ENCODE data around the gene HAX1. TPM values are rescaled to one million over a fixed set of nuclear protein-coding genes. Genes with fewer than 3 reads are reported as not detected.
"Not testable (repeated sequence)": the region's sequence is repeated elsewhere in the genome, so short reads cannot be mapped to it uniquely, and the experiment has no call there.

Gene HAX1
- total RNA-seq, 3 donors from 2014 or later (not counting 1 experiment from before 2014, with no cell fraction given) = 36.5 to 52.8 (median 40.0) TPM

- 55% methylated on average over 2 of the region's 4 CpGs for WGBS (ENCODE audit: insufficient coverage)
- Mint-ChIP-seq H3K36me3 (peaks cover 9% of the 10 kb centered on the region), H3K27me3 (ENCODE audit: low read depth in 2 of 2) (no peaks in the 10 kb centered on the region), H3K4me1 (peaks cover 6 to 12% of the 10 kb centered on the region in 2 donors), H3K4me3 (no peak overlapping the region), H3K9me3 (no peaks in the 10 kb centered on the region), H3K27ac (peak overlapping the region; percentile 55 to 76)
- TF ChIP-seq CTCF (IDR thresholded peaks at IDR 0.05) = no peak
- DNase-seq = peak in 1 of 2 donors; percentile 72
- no peak overlapping the region for H3K4me3 ChIP-seq (ENCODE audit: low read length)
- ATAC-seq = peak in 1 of 3 donors; percentile 36
- no peaks in the 10 kb centered on the region for H3K9me3 ChIP-seq (ENCODE audit: control insufficient read depth, insufficient read depth, low read length)
- peaks cover 2% of the 10 kb centered on the region for H3K4me1 ChIP-seq (ENCODE audit: control insufficient read depth, insufficient read depth, low read length)
- no peak overlapping the region for H3K27ac ChIP-seq (ENCODE audit: low read length)
- intact Hi-C loops (cut with micrococcal nuclease) = no loop called here
- H3K27me3 ChIP-seq (ENCODE audit: control insufficient read depth, insufficient read depth, low read length) = no peaks in the 10 kb centered on the region
- H3K36me3 ChIP-seq (ENCODE audit: control insufficient read depth, insufficient read depth, low read length) = peaks cover 56% of the 10 kb centered on the region
Measured at GRCh38 chr1:154265586-154265985, 6.8 kb upstream of the HAX1 start.

GRCh38 chr1:154270833-154271232, 1.6 kb upstream of the HAX1 start:
- H3K9me3 ChIP-seq (ENCODE audit: control insufficient read depth, insufficient read depth, low read length) = no peaks in the 10 kb centered on the region
- Mint-ChIP-seq H3K4me1 (peaks cover 26% of the 10 kb centered on the region in 2 donors), H3K9me3 (no peaks in the 10 kb centered on the region), H3K36me3 (peaks cover 12% of the 10 kb centered on the region), H3K4me3 (peak overlapping the region; percentile 98), H3K27me3 (ENCODE audit: low read depth in 2 of 2) (no peaks in the 10 kb centered on the region), H3K27ac (peak overlapping the region; percentile 99 to 100)
- H3K4me3 ChIP-seq (ENCODE audit: low read length) = no peak overlapping the region
- peaks cover 19% of the 10 kb centered on the region for H3K4me1 ChIP-seq (ENCODE audit: control insufficient read depth, insufficient read depth, low read length)
- DNase-seq (no peak), ATAC-seq (no peak)
- H3K27me3 ChIP-seq (ENCODE audit: control insufficient read depth, insufficient read depth, low read length) = no peaks in the 10 kb centered on the region
- peaks cover 29% of the 10 kb centered on the region for H3K36me3 ChIP-seq (ENCODE audit: control insufficient read depth, insufficient read depth, low read length)
- no peak for TF ChIP-seq CTCF (IDR thresholded peaks at IDR 0.05)
- intact Hi-C loops (cut with micrococcal nuclease) = no loop called here
- H3K27ac ChIP-seq (ENCODE audit: low read length) = peak overlapping the region; percentile 27
- 82% methylated on average over 4 of the region's 5 CpGs for WGBS (ENCODE audit: insufficient coverage)

GRCh38 chr1:154272999-154273563, 652 bp downstream of the HAX1 start:
- no peak for TF ChIP-seq CTCF (IDR thresholded peaks at IDR 0.05)
- peaks cover 26% of the 10 kb centered on the region for H3K36me3 ChIP-seq (ENCODE audit: control insufficient read depth, insufficient read depth, low read length)
- DNase-seq = peak in 1 of 2 donors; percentile 24
- Mint-ChIP-seq H3K4me3 (peak overlapping the region; percentile 98), H3K27ac (peak overlapping the region; percentile 99 to 100), H3K27me3 (ENCODE audit: low read depth in 2 of 2) (no peaks in the 10 kb centered on the region), H3K36me3 (peaks cover 12% of the 10 kb centered on the region), H3K4me1 (peaks cover 26% of the 10 kb centered on the region in 2 donors), H3K9me3 (no peaks in the 10 kb centered on the region)
- ATAC-seq = no peak
- intact Hi-C loops (cut with micrococcal nuclease) = loop anchor here (1.0 to 2.0 kb wide), 6 partner anchors 53 to 283 kb away; partner anchors contain the start of genes RPS27 and UBAP2L
- WGBS (ENCODE audit: insufficient coverage) = 49% methylated on average over 13 of the region's 13 CpGs
- H3K4me1 ChIP-seq (ENCODE audit: control insufficient read depth, insufficient read depth, low read length) = peaks cover 18% of the 10 kb centered on the region
- H3K4me3 ChIP-seq (ENCODE audit: low read length) = peak overlapping the region; percentile 87
- no peaks in the 10 kb centered on the region for H3K9me3 ChIP-seq (ENCODE audit: control insufficient read depth, insufficient read depth, low read length)
- peak overlapping the region; percentile 94 for H3K27ac ChIP-seq (ENCODE audit: low read length)
- H3K27me3 ChIP-seq (ENCODE audit: control insufficient read depth, insufficient read depth, low read length) = no peaks in the 10 kb centered on the region

GRCh38 chr1:154276797-154277196, 4.4 kb downstream of the HAX1 start:
- H3K27me3 Mint-ChIP-seq (ENCODE audit: low read depth in 2 of 2) = no peaks in the 10 kb centered on the region
- ATAC-seq = no peak
- DNase-seq = peak in 1 of 2 donors; percentile 59
- no peaks in the 10 kb centered on the region for H3K9me3 ChIP-seq (ENCODE audit: control insufficient read depth, insufficient read depth, low read length)
- TF ChIP-seq CTCF (IDR thresholded peaks at IDR 0.05) = peak; percentile 10
- no peaks in the 10 kb centered on the region for H3K36me3 Mint-ChIP-seq
- H3K27me3 ChIP-seq (ENCODE audit: control insufficient read depth, insufficient read depth, low read length) = no peaks in the 10 kb centered on the region
- H3K9me3 Mint-ChIP-seq = no peaks in the 10 kb centered on the region
- no peak overlapping the region for H3K4me3 ChIP-seq (ENCODE audit: low read length)
- H3K36me3 ChIP-seq (ENCODE audit: control insufficient read depth, insufficient read depth, low read length) = peaks cover 10% of the 10 kb centered on the region
- H3K4me1 ChIP-seq (ENCODE audit: control insufficient read depth, insufficient read depth, low read length) = peaks cover 12% of the 10 kb centered on the region
- H3K27ac Mint-ChIP-seq = no peak overlapping the region
- H3K4me3 Mint-ChIP-seq = no peak overlapping the region
- intact Hi-C loops (cut with micrococcal nuclease) = no loop called here
- H3K4me1 Mint-ChIP-seq = peaks cover 19 to 20% of the 10 kb centered on the region in 2 donors
- no peak overlapping the region for H3K27ac ChIP-seq (ENCODE audit: low read length)
- WGBS (ENCODE audit: insufficient coverage) = 90% methylated on average over 4 of the region's 7 CpGs

- H3K36me3 ChIP-seq (ENCODE audit: control insufficient read depth, insufficient read depth, low read length); H3K27ac Mint-ChIP-seq; H3K9me3 Mint-ChIP-seq; intact Hi-C loops (cut with micrococcal nuclease); H3K36me3 Mint-ChIP-seq; H3K27me3 ChIP-seq (ENCODE audit: control insufficient read depth, insufficient read depth, low read length); H3K4me3 Mint-ChIP-seq; H3K27ac ChIP-seq (ENCODE audit: low read length); H3K4me1 Mint-ChIP-seq; DNase-seq; ATAC-seq; H3K4me1 ChIP-seq (ENCODE audit: control insufficient read depth, insufficient read depth, low read length); H3K9me3 ChIP-seq (ENCODE audit: control insufficient read depth, insufficient read depth, low read length); H3K4me3 ChIP-seq (ENCODE audit: low read length): not testable (repeated sequence)
- peaks cover 10 to 12% of the 10 kb centered on the region in 2 donors for H3K27me3 Mint-ChIP-seq (ENCODE audit: low read depth in 2 of 2)
- 94% methylated on average over 11 of the region's 30 CpGs for WGBS (ENCODE audit: insufficient coverage)
Measured at GRCh38 chr1:154287591-154287990, 15.2 kb downstream of the HAX1 start.
